ENCODE results near the gene TRAF3IP1. TPM values are rescaled to one million over a fixed set of nuclear protein-coding genes. Genes with fewer than 3 reads are reported as not detected.
"Not testable (repeated sequence)": the region's sequence is repeated elsewhere in the genome, so short reads cannot be mapped to it uniquely, and the experiment has no call there.

Gene TRAF3IP1
- total RNA-seq, 4 donors from 2014 or later: 12.6 to 41.8 (median 27.6) TPM

- H3K36me3 ChIP-seq: no peaks in the 10 kb centered on the region
- TF ChIP-seq CTCF (IDR thresholded peaks at IDR 0.05): no peak
- no peak for TF ChIP-seq POLR2A (IDR thresholded peaks at IDR 0.05)
- no peaks in the 10 kb centered on the region for H3K4me1 ChIP-seq
- H3K4me3 ChIP-seq: no peak overlapping the region
- no peaks in the 10 kb centered on the region for H3K9me3 ChIP-seq
- H3K27ac ChIP-seq: no peak overlapping the region
- DNase-seq: no peak
- intact Hi-C loops (cut with DNase I; ENCODE audit: low total_unique reads): no loop called here
- H3K27me3 ChIP-seq: no peaks in the 10 kb centered on the region
These were observed 83.5 kb downstream of the TRAF3IP1 start for GRCh38 chr2:238403632-238404405.

GRCh38 chr2:238404406-238405216 lies 84.3 kb downstream of the TRAF3IP1 start:
- no peaks in the 10 kb centered on the region for H3K36me3 ChIP-seq
- intact Hi-C loops (cut with DNase I; ENCODE audit: low total_unique reads): no loop called here
- TF ChIP-seq POLR2A (IDR thresholded peaks at IDR 0.05): no peak
- TF ChIP-seq CTCF (IDR thresholded peaks at IDR 0.05): no peak

DNA sequence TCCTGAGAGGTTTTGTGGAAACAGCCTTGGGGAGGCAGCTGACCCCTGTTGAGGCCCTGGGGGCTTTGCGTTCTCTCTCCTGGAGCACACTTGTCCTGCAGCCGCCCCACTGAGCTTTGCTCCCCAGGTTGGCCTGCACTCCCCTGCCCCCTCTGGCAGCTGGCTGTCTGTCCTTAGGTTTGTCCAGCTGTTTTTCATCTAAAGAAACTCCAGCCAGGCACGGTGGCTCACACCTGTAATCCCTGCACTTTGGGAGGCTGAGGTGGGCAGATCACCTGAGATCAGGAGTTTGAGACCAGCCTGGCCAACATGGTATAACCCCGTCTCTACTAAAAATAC lies 84.9 kb downstream of the TRAF3IP1 start:
- intact Hi-C loops (cut with DNase I; ENCODE audit: low total_unique reads); H3K36me3 ChIP-seq; H3K4me1 ChIP-seq; H3K4me3 ChIP-seq; DNase-seq; H3K27ac ChIP-seq; H3K27me3 ChIP-seq; H3K9me3 ChIP-seq: not testable (repeated sequence)

More at GRCh38 chr2:238404406-238405216, 84.3 kb downstream of the TRAF3IP1 start:
- Histone ChIP-seq H3K27me3 (no peaks in the 10 kb centered on the region), H3K9me3 (no peaks in the 10 kb centered on the region), H3K4me3 (no peak overlapping the region), H3K4me1 (no peaks in the 10 kb centered on the region), H3K27ac (no peak overlapping the region)
- DNase-seq: no peak

- Histone ChIP-seq H3K27me3 (no peaks in the 10 kb centered on the region), H3K27ac (no peak overlapping the region), H3K4me3 (no peak overlapping the region), H3K4me1 (no peaks in the 10 kb centered on the region), H3K9me3 (no peaks in the 10 kb centered on the region), H3K36me3 (no peaks in the 10 kb centered on the region)
- intact Hi-C loops (cut with DNase I; ENCODE audit: low total_unique reads): no loop called here
- DNase-seq: no peak
- TF ChIP-seq POLR2A (IDR thresholded peaks at IDR 0.05) (no peak), CTCF (IDR thresholded peaks at IDR 0.05) (no peak)
These were observed 86.1 kb downstream of the TRAF3IP1 start for GRCh38 chr2:238406221-238406997.

- TF ChIP-seq POLR2A (IDR thresholded peaks at IDR 0.05): no peak
- no peak for TF ChIP-seq CTCF (IDR thresholded peaks at IDR 0.05)
- H3K36me3 ChIP-seq: no peaks in the 10 kb centered on the region
- DNase-seq: no peak
- no peak overlapping the region for H3K27ac ChIP-seq
- intact Hi-C loops (cut with DNase I; ENCODE audit: low total_unique reads): no loop called here
- H3K9me3 ChIP-seq: no peaks in the 10 kb centered on the region
- no peaks in the 10 kb centered on the region for H3K27me3 ChIP-seq
- H3K4me1 ChIP-seq: no peaks in the 10 kb centered on the region
- H3K4me3 ChIP-seq: no peak overlapping the region
These were observed 86.6 kb downstream of the TRAF3IP1 start for GRCh38 chr2:238406998-238407285.

Measured in uterus (tissue), 4 donors.